HepG2 (cell line): ENCODE data around the gene SLC39A1. TPM values are rescaled to one million over a fixed set of nuclear protein-coding genes. Genes with fewer than 3 reads are reported as not detected.

Experiments
- ATAC-seq: fragments of 200-7000 bp; cut with Tn5 transposase; 3 replicates; pipeline ENCODE4 v1.9.1; 2020; ENCODE audit warnings: mild to moderate bottlenecking, moderate library complexity
- BruUV-seq: library from RNA; stranded (reverse); fragments of 400-500 nt; replicated peaks from 2 replicates; lab custom pipeline; 2021; lab: Mats Ljungman, UMichigan
- CTCF ChIA-PET: fragments of 300-600 bp; formaldehyde crosslinking; extraction: SDS; loops from one replicate; lab custom pipeline; 2021; ENCODE audit warnings: low total read pairs, inconsistent platforms, low intra/inter-chr PET ratio; lab: Yijun Ruan, JAX
- POLR2A ChIA-PET: fragments of 350-600 bp; sonication (Branson Sonifier 250); formaldehyde crosslinking; loops from one replicate; lab custom pipeline; 2020; ENCODE audit warnings: antibody characterized with exemption, inconsistent platforms; lab: Yijun Ruan, JAX
- DNase-seq: peaks from one replicate; pipeline ENCODE4 v3.0.0-alpha.2; 2015; ENCODE audit warnings: low spot score
- FAIRE-seq: peaks from 3 replicates; lab custom pipeline; 2011; peaks lifted over from hg19 to GRCh38; lab: Jason Lieb, UNC
- H2AFZ ChIP-seq: one replicate; pipeline ENCODE4 v1.6.1; 2011; ENCODE audit warnings: low read length, inconsistent platforms
- H3K27ac ChIP-seq: fragments of 300-600 bp; 3 replicates; pipeline ENCODE4 v1.8.0; 2011; ENCODE audit warnings: mixed run types, mild to moderate bottlenecking, mixed read lengths, low read length, inconsistent platforms; ENCODE audit not compliant: insufficient read depth; ENCODE audit errors: extremely low read length
- H3K27me3 ChIP-seq, 2 experiments: fragments of 200-600 bp in 1 of 2; 2 replicates in 1 of 2; 3 replicates in 1 of 2; pipeline versions ENCODE4 v1.6.0 to v1.8.0; 2011; ENCODE audit warnings: low read length in 2 of 2, mild to moderate bottlenecking in 2 of 2, moderate library complexity in 2 of 2, inconsistent platforms in 1 of 2; ENCODE audit not compliant: insufficient read depth in 2 of 2, control insufficient read depth in 1 of 2
- H3K36me3 ChIP-seq, 2 experiments: fragments of 200-600 bp in 1 of 2; replicated peaks in 1 of 2; 2 replicates in 1 of 2; 3 replicates in 1 of 2; pipeline versions ENCODE4 v1.5.1 to v1.8.0; 2011; ENCODE audit warnings: low read length in 2 of 2, inconsistent platforms in 1 of 2; ENCODE audit not compliant: insufficient read depth in 2 of 2, control insufficient read depth in 1 of 2
- H3K4me1 ChIP-seq: 2 replicates; pipeline ENCODE4 v1.5.1; 2012; ENCODE audit warnings: low read length, inconsistent platforms; ENCODE audit not compliant: insufficient read depth
- H3K4me2 ChIP-seq: 2 replicates; pipeline ENCODE4 v1.6.0; 2011; ENCODE audit warnings: low read depth, low read length, inconsistent platforms
- H3K4me3 ChIP-seq, 3 experiments: fragments of 200-600 bp in 1 of 3; sonication (generic), shearing (Covaris generic) in 1 of 3; replicated peaks in 1 of 3; 2 replicates each; pipeline ENCODE4 v1.5.1; 2011 to 2016; ENCODE audit warnings: low read length in 3 of 3, inconsistent platforms in 2 of 3, low read depth in 2 of 3, mild to moderate bottlenecking in 2 of 3, control low read depth in 1 of 3, mixed read lengths in 1 of 3; ENCODE audit not compliant: insufficient read depth in 1 of 3
- H3K79me2 ChIP-seq: one replicate; pipeline ENCODE4 v1.6.1; 2011; ENCODE audit warnings: low read length, inconsistent platforms; ENCODE audit not compliant: insufficient read depth
- H3K9ac ChIP-seq: 2 replicates; pipeline ENCODE4 v1.6.0; 2011; ENCODE audit warnings: mild to moderate bottlenecking, low read depth, low read length, inconsistent platforms; ENCODE audit not compliant: insufficient read depth
- H3K9me3 ChIP-seq: 2 replicates; pipeline ENCODE4 v1.5.1; 2012; ENCODE audit warnings: mild to moderate bottlenecking, low read length
- H4K20me1 ChIP-seq: 2 replicates; pipeline ENCODE4 v1.6.0; 2011; ENCODE audit warnings: inconsistent platforms, mild to moderate bottlenecking, low read length, moderate library complexity; ENCODE audit not compliant: insufficient read depth
- FOXA1 ChIP-seq, 2 experiments: fragments of 450-650 bp in 1 of 2; sonication (generic) in 1 of 2; formaldehyde crosslinking in 1 of 2; IDR thresholded peaks; 2 replicates each; pipeline versions ENCODE4 v1.4.0 to v1.6.1; 2016 to 2020; ENCODE audit warnings: missing genetic modification reagents in 1 of 2
- MAX ChIP-seq: IDR thresholded peaks from 2 replicates; pipeline ENCODE4 v1.6.1; 2012; ENCODE audit warnings: inconsistent platforms
- MXD1 ChIP-seq: sonication (generic); formaldehyde crosslinking; IDR thresholded peaks from 2 replicates; pipeline ENCODE4 v1.4.0; 2020; ENCODE audit warnings: mild to moderate bottlenecking, missing genetic modification reagents
- RBFOX2 ChIP-seq: fragments of 200-400 bp; formaldehyde crosslinking; IDR thresholded peaks from 2 replicates; pipeline ENCODE4 v1.6.1; 2017; ENCODE audit warnings: low read depth, mild to moderate bottlenecking, low read length
- RXRA ChIP-seq: sonication (generic); formaldehyde crosslinking; IDR thresholded peaks from 2 replicates; pipeline ENCODE4 v1.5.1; 2020; ENCODE audit warnings: missing genetic modification reagents
- SIN3A ChIP-seq: IDR thresholded peaks from 2 replicates; pipeline ENCODE4 v1.6.1; 2011; ENCODE audit warnings: low read depth, mild to moderate bottlenecking, control low read depth, low read length, borderline replicate concordance
- TCF12 ChIP-seq, 2 experiments: fragments of 450-650 bp in 1 of 2; sonication (generic) in 1 of 2; formaldehyde crosslinking in 1 of 2; IDR thresholded peaks; 2 replicates each; pipeline versions ENCODE4 v1.6.1 to v1.8.0; 2017 to 2022; ENCODE audit warnings: antibody characterized with exemption in 1 of 2, mild to moderate bottlenecking in 1 of 2, missing genetic modification reagents in 1 of 2, moderate library complexity in 1 of 2
- TGIF2 ChIP-seq: IDR thresholded peaks from 2 replicates; pipeline ENCODE4 v1.6.1; 2016; ENCODE audit warnings: control low read depth, missing compliant biosample characterization
- THAP11 ChIP-seq: IDR thresholded peaks from 2 replicates; pipeline ENCODE4 v1.6.1; 2016; ENCODE audit warnings: missing biosample characterization, missing genetic modification reagents
- TMF1 ChIP-seq: sonication (generic); formaldehyde crosslinking; IDR thresholded peaks from 2 replicates; pipeline ENCODE4 v1.8.1; 2022; ENCODE audit warnings: low read depth, missing genetic modification reagents
- WIZ ChIP-seq: sonication (generic); formaldehyde crosslinking; IDR thresholded peaks from 2 replicates; pipeline ENCODE4 v1.5.1; 2020; ENCODE audit warnings: mild to moderate bottlenecking, missing genetic modification reagents
- ZBTB21 ChIP-seq: sonication (generic); formaldehyde crosslinking; IDR thresholded peaks from 2 replicates; pipeline ENCODE4 v1.4.0; 2020; ENCODE audit warnings: missing genetic modification reagents
- ZBTB38 ChIP-seq: sonication (generic); formaldehyde crosslinking; IDR thresholded peaks from 2 replicates; pipeline ENCODE4 v1.5.1; 2020; ENCODE audit warnings: mild to moderate bottlenecking, missing genetic modification reagents
- ZNF160 ChIP-seq: sonication (generic); formaldehyde crosslinking; IDR thresholded peaks from 2 replicates; pipeline ENCODE4 v1.8.0; 2022; ENCODE audit warnings: mild to moderate bottlenecking, inconsistent platforms, missing genetic modification reagents
- ZNF446 ChIP-seq: sonication (generic); formaldehyde crosslinking; IDR thresholded peaks from 2 replicates; pipeline ENCODE4 v1.5.0; 2020; ENCODE audit warnings: mild to moderate bottlenecking, missing genetic modification reagents
- ZNF510 ChIP-seq: sonication (generic); formaldehyde crosslinking; IDR thresholded peaks from 2 replicates; pipeline ENCODE4 v1.4.0; 2020; ENCODE audit warnings: low read depth, mild to moderate bottlenecking, missing genetic modification reagents
- ZNF574 ChIP-seq: sonication (generic); formaldehyde crosslinking; IDR thresholded peaks from 2 replicates; pipeline ENCODE4 v1.4.0; 2020; ENCODE audit warnings: missing genetic modification reagents
- ZNF749 ChIP-seq: sonication (generic); formaldehyde crosslinking; IDR thresholded peaks from 2 replicates; pipeline ENCODE4 v1.8.0; 2022; ENCODE audit warnings: mild to moderate bottlenecking, missing genetic modification reagents, moderate library complexity, borderline replicate concordance
- ZNF790 ChIP-seq: sonication (generic); formaldehyde crosslinking; IDR thresholded peaks from 2 replicates; pipeline ENCODE4 v1.8.0; 2022; ENCODE audit warnings: missing genetic modification reagents, mild to moderate bottlenecking, borderline replicate concordance
- WGBS: methylation state at CpG from one replicate; pipeline ENCODE4 v1.1.6; 2017; ENCODE audit warnings: low lambda C conversion rate; 5-methylcytosine and 5-hydroxymethylcytosine counted together
- in situ Hi-C: cut with HindIII; loops from 2 replicates; pipeline ENCODE4 v1.10.0; 2017; ENCODE audit warnings: low pct_unique_long_range_greater_than_20kb; ENCODE audit not compliant: extremely low pct_ligation_motif_present
- intact Hi-C: fragments of 100-400 bp; cut with micrococcal nuclease; formaldehyde crosslinking; loops from one replicate; pipeline ENCODE4 v1.10.0; 2022; ENCODE audit not compliant: unreplicated experiment
- polyA plus RNA-seq, 8 experiments: library from polyadenylated mRNA; depleted of rRNA in 3 of 8; stranded (reverse) in 7 of 8; unstranded in 1 of 8; fragments of >200 nt; fragmentation: Illumina TruSeq in 4 of 8; extraction: Trizol in 4 of 8; gene quantifications; 2 replicates each; pipeline versions ENCODE4 v1.2.1 to v1.2.3, GENCODE V29; 2011 to 2016; ENCODE audit warnings: low read depth in 4 of 8, missing spikeins in 1 of 8, mixed read lengths in 1 of 8; ENCODE audit not compliant: insufficient read depth in 1 of 8
- total RNA-seq, 5 experiments: library from RNA; depleted of rRNA; stranded (reverse); fragments of >200 nt; fragmentation: Illumina TruSeq; extraction: Trizol; gene quantifications; 2 replicates each; pipeline ENCODE4 v1.2.3, GENCODE V29; 2016; ENCODE audit warnings: low read depth in 1 of 5

SLC39A1 gene
- total and polyA plus RNA-seq, 2 of the 13 experiments (the other 11 are each of a cell fraction or from before 2014, with no cell fraction given) = 71.2 to 78.4 TPM

GRCh38 chr1:153945795-153946621, 17.3 kb downstream of the SLC39A1 start:
- POLR2A ChIA-PET = interaction anchor here (0.8 to 5.3 kb wide), 15 partner anchors 10 to 165 kb away, joined by 3 to 43 read pairs (median 8); partner anchors contain the start of genes CREB3L4, CRTC2, GATAD2B and JTB
- H3K4me3 ChIP-seq = peak overlapping the region; percentile 71 to 98 (median 81)
- no peaks in the 10 kb centered on the region for H4K20me1 ChIP-seq
- H2AFZ ChIP-seq = no peak overlapping the region
- H3K9me3 ChIP-seq = no peaks in the 10 kb centered on the region
- H3K27ac ChIP-seq = peak overlapping the region; percentile 71
- intact Hi-C loops = loop anchor here (1.0 to 5.0 kb wide), 3 partner anchors 40 to 326 kb away; partner anchors contain the start of genes HAX1 and RAB13
- H3K9ac ChIP-seq = peak overlapping the region; percentile 82
- ATAC-seq (peak; percentile 66), FAIRE-seq (no peak), DNase-seq (no peak)
- H3K36me3 ChIP-seq = peaks cover 10 to 51% of the 10 kb centered on the region in 2 experiments; a peak in 4 of 5 replicates
- peaks cover 40% of the 10 kb centered on the region for H3K4me1 ChIP-seq
- H3K27me3 ChIP-seq = no peaks in the 10 kb centered on the region
- no TSS peak for BruUV-seq
- CTCF ChIA-PET = interaction anchor here (1.1 to 2.2 kb wide), 2 partner anchors 41 to 149 kb away, joined by 3 to 7 read pairs; partner anchors contain the start of gene RAB13
- H3K79me2 ChIP-seq = peaks cover 11% of the 10 kb centered on the region
- in situ Hi-C loops = loop anchor here (10.0 kb wide), 1 partner anchor 121 kb away; no protein-coding TSS in a partner anchor
- H3K4me2 ChIP-seq = peak overlapping the region; percentile 87
- WGBS = under 1% methylated on average over 25 of the region's 95 CpGs
- TF ChIP-seq ZNF510 (no peak), ZNF574 (peak; percentile 42; the same call in 1 of the 2 replicates), WIZ (peak; percentile 74; the same call in 1 of the 2 replicates), ZBTB38 (CRISPR knock-in tag) (peak; percentile 15; the same call in 1 of the 2 replicates), THAP11 (CRISPR knock-in tag) (peak; percentile 51; the same call in 1 of the 2 replicates), ZNF160 (CRISPR knock-in tag) (no peak), ZNF749 (CRISPR knock-in tag) (peak; percentile 41; the same call in 1 of the 2 replicates), ZNF446 (CRISPR knock-in tag) (0 out of 2 replicates have a peak, but pooled peaks have one; percentile 55), TGIF2 (CRISPR knock-in tag) (0 out of 2 replicates have a peak, but pooled peaks have one; percentile 30), MXD1 (CRISPR knock-in tag) (peak; percentile 75; the same call in 1 of the 2 replicates), ZBTB21 (CRISPR knock-in tag) (no peak), RBFOX2 (peak; percentile 79), TMF1 (peak; percentile 45; the same call in 1 of the 2 replicates), MAX (peak; percentile 56; the same call in 1 of the 2 replicates), RXRA (CRISPR knock-in tag) (no peak; the same call in 1 of the 2 replicates), ZNF790 (CRISPR knock-in tag) (peak; percentile 67; the same call in 1 of the 2 replicates), SIN3A (0 out of 2 replicates have a peak, but pooled peaks have one; percentile 26), TCF12 (IDR thresholded peaks at IDR 0.05) (no peak), TCF12 (CRISPR knock-in tag; IDR thresholded peaks at IDR 0.05) (0 out of 2 replicates have a peak, but pooled peaks have one; percentile 28), FOXA1 (IDR thresholded peaks at IDR 0.05) (no peak), FOXA1 (CRISPR knock-in tag; IDR thresholded peaks at IDR 0.05) (no peak)
